NCI-H128 (cell line): ENCODE measurements around the gene LAIR1.

ENCODE experiments used
- DNase-seq: peaks from one replicate; lab custom pipeline; 2025; ENCODE audit not compliant: unreplicated experiment; lab: John Stamatoyannopoulos, UW

Gene LAIR1

GRCh38 chr19:54319049-54319448 lies 45.7 kb downstream of the LAIR1 start:
- DNase-seq, result no peak

GRCh38 chr19:54317965-54318240 lies 46.8 kb downstream of the LAIR1 start:
- DNase-seq, result no peak

- DNase-seq, result no peak
Measured at GRCh38 chr19:54317108-54317964, 47.4 kb downstream of the LAIR1 start.

- no peak for DNase-seq
Measured at GRCh38 chr19:54316746-54317107, 48.0 kb downstream of the LAIR1 start.

GRCh38 chr19:54315956-54316355 lies 48.8 kb downstream of the LAIR1 start:
- no peak for DNase-seq

- DNase-seq, result no peak
Measured at GRCh38 chr19:54312436-54313377, 52.0 kb downstream of the LAIR1 start, which contains the start of gene LILRA5. TSS of gene LILRA5 (minus strand) at chr19:54313166. CDS start at chr19:54313019, 147 bp downstream.

GRCh38 chr19:54312011-54312410 lies 52.7 kb downstream of the LAIR1 start:
- DNase-seq, result no peak

- no peak for DNase-seq
Measured at GRCh38 chr19:54311486-54311885, 53.2 kb downstream of the LAIR1 start.

- DNase-seq, result no peak
Measured at GRCh38 chr19:54310543-54310942, 54.2 kb downstream of the LAIR1 start.

GRCh38 chr19:54309811-54310210 lies 54.9 kb downstream of the LAIR1 start:
- no peak for DNase-seq

- DNase-seq, result no peak
Measured at GRCh38 chr19:54307389-54308020, 57.2 kb downstream of the LAIR1 start.

GRCh38 chr19:54305141-54305540 lies 59.6 kb downstream of the LAIR1 start:
- DNase-seq, result no peak

GRCh38 chr19:54302257-54302656 lies 62.5 kb downstream of the LAIR1 start:
- DNase-seq, result no peak
